ENCODE data around the gene LPCAT4.

LPCAT4 gene

DNA sequence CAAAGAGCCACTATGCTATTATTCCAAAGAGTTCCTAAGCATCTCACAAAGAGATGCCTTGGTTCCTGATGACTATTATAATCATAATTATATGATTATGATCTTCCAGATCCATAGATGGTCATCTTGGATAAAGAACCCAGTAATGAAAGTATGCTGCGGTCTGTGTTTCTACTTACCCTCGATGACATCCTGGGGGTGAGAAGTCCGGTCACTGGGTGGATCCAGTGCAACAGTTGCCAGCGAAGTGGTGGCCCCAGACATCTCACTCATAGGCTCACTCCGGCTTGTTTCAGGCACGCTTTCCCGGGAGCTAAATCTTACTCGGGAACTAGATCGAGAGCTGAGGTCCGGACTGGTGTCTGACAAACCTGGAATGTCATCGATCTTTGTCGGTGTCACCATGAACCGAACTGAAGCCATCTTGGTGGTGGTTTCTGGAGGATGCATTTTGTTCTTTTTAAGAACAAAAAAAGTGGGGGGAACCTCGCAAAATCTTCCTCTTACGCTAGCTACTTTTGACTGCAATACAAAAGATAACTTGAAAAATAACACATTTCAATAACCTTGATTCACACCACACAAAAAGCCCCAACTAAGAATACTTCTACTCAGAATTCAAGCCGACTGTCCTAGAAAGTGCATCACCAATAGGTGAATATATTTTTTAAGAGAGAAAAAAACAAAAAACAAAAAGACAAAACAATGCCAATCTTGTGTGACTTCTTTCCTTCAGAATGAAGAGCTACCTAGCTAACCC, 30.6 kb downstream of the LPCAT4 start:
- peak; percentile 34 to 48 (median 35) for DNase-seq

DNA sequence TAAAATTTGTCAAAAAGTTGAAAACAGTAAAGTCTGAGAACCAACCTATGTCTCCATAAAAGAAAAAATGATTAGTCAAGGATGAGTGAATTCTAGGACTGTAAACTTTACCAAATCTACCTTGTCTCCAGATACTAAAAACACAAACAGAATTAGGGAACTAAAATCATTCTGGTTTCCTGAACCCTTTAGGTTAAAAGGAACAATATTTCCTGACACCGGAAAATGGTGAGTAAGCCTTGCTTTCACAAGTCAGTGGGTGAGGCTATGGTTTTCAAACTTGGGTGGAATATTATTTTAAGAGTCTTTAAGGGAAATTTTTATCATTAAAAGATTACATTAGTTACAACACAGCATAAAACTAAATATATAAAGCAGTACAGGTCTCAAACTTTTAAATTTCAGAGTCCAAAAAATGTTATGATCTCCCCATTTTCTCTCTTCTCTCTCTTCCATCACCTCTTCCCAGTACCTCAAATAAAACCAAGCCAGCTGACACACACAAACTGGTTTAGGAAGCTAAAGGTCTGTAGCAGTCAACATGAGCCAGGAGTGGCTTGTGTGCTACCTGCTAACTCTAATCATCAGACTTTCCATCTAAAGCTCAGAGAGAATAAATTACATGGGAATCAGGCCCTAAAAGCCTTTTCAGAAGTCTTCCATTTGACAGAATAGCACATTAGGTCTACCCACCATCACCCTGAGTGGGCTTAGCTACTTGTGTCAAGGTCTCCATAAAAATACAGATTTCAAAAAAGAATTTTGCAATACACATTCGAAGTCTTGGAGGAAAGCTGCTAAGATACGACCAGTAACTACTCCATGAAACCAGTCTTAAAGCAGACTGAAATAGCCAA, 31.6 kb downstream of the LPCAT4 start:
- DNase-seq, result peak; percentile 71 to 91 (median 91)

GRCh38 chr15:34334672-34335071, 32.3 kb downstream of the LPCAT4 start:
- peak in 1 of 3 donors; percentile 30 for DNase-seq

GRCh38 chr15:34332553-34333120, 34.4 kb downstream of the LPCAT4 start:
- peak in 1 of 3 donors; percentile 9 for DNase-seq

- no peak for DNase-seq
Observed at GRCh38 chr15:34331809-34332208, 35.2 kb downstream of the LPCAT4 start.

GRCh38 chr15:34330279-34330678, 36.7 kb downstream of the LPCAT4 start:
- DNase-seq, result no peak

DNA sequence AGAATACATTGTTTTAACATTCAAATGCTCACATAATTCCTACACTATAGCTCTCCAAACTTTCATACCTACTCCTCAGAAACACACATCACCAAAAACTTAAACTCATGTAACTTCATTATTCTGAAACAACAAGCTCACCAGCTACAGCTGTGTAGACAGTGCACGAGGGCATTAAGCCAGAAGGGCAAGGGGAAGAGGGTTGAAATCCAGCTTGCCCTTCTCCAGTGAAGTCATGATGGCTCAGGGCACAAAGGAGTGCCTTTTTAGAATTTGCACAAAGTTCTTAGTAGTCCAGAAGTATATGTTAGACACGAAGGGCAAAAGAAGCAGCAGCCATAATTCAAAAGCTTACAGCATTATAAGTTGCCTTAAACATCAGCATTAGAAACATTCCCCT, 38.0 kb downstream of the LPCAT4 start:
- DNase-seq, result no peak

- DNase-seq, result no peak
Observed at GRCh38 chr15:34327906-34328305, 39.1 kb downstream of the LPCAT4 start.

GRCh38 chr15:34325368-34325767, 41.6 kb downstream of the LPCAT4 start:
- no peak for DNase-seq

- no peak for DNase-seq
Observed at GRCh38 chr15:34324933-34325332, 42.1 kb downstream of the LPCAT4 start.

GRCh38 chr15:34323217-34323616, 43.8 kb downstream of the LPCAT4 start:
- no peak for DNase-seq

DNA sequence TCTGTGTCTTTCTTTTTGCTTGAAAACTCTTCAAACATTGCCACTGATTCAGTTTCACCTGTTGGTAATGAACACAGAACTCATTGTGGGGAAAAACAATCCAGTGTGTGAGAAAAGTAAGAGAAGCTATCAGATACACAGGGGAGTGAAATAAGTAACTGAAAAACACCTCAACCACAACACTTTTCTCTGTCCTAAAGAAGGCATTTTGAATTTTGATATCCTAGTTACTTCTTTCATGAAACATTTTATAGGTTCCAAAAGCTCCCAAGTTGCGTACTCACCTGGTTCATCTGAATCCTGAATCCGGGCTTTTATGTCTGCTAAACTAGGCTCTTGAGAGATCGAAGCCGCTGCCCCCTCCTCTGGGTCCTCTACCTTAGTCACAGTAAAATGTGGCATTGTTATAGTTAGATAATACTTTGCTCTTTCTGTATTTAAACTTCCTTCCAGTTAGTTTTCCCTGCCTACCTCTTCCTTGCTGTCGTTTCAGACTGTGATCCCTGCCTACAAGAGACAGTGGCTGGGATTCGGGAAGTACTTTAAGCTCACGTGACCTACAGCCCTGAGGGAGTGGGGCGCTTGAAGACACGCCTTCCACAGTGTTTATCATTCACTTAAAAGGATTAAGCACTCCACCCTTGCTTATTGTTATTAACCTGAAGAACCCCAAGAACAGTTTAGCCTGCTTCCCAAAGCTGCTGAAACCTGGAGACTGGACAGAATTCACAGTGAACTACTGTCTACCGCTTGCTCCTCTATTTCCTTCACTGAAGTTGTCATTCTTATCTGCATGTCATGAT, 48.5 kb downstream of the LPCAT4 start:
- DNase-seq, result peak; percentile 77 to 80 (median 78)

GRCh38 chr15:34314491-34315490, 52.2 kb downstream of the LPCAT4 start:
- no peak for DNase-seq

GRCh38 chr15:34311563-34311962, 55.4 kb downstream of the LPCAT4 start:
- no peak for DNase-seq

Data from suppressor macrophage treated with lipopolysaccharide for 1 hour (primary cell).